SKM-1 treated with dmso at 0.1 percent for 144 hours (cell line): ENCODE measurements around the gene TYRO3.
"Not testable (repeated sequence)": the region's sequence is repeated elsewhere in the genome, so short reads cannot be mapped to it uniquely, and the experiment has no call there.

ENCODE experiments used
- DNase-seq: peaks from one replicate; lab custom pipeline; 2025; ENCODE audit not compliant: unreplicated experiment; lab: John Stamatoyannopoulos, UW

The TYRO3 gene

GRCh38 chr15:41553731-41554130 lies 5.3 kb upstream of the TYRO3 start:
- DNase-seq = no peak

- DNase-seq = no peak
These were observed 4.7 kb upstream of the TYRO3 start for GRCh38 chr15:41554343-41554742.

- no peak for DNase-seq
These were observed 4.1 kb upstream of the TYRO3 start for GRCh38 chr15:41554915-41555314.

GRCh38 chr15:41556677-41557076 lies 2.3 kb upstream of the TYRO3 start:
- peak; percentile 58 for DNase-seq

GRCh38 chr15:41557673-41558399 lies 1.2 kb upstream of the TYRO3 start:
- peak; percentile 37 for DNase-seq

- no peak for DNase-seq
These were observed 299 bp downstream of the TYRO3 start for GRCh38 chr15:41559239-41559782.

- DNase-seq = no peak
These were observed 1.5 kb downstream of the TYRO3 start for GRCh38 chr15:41560572-41560874.

- no peak for DNase-seq
These were observed 2.2 kb downstream of the TYRO3 start for GRCh38 chr15:41561104-41561776.

- DNase-seq = no peak
These were observed 2.7 kb downstream of the TYRO3 start for GRCh38 chr15:41561777-41562145.

- no peak for DNase-seq
These were observed 3.2 kb downstream of the TYRO3 start for GRCh38 chr15:41562244-41562643.

- no peak for DNase-seq
These were observed 3.8 kb downstream of the TYRO3 start for GRCh38 chr15:41562784-41563198.

- DNase-seq = no peak
These were observed 5.4 kb downstream of the TYRO3 start for GRCh38 chr15:41564286-41564959.

- no peak for DNase-seq
These were observed 6.0 kb downstream of the TYRO3 start for GRCh38 chr15:41564960-41565502.

GRCh38 chr15:41565702-41566101 lies 6.7 kb downstream of the TYRO3 start:
- DNase-seq = no peak

GRCh38 chr15:41566121-41566885 lies 7.3 kb downstream of the TYRO3 start:
- no peak for DNase-seq

GRCh38 chr15:41567261-41567660 lies 8.2 kb downstream of the TYRO3 start:
- DNase-seq = no peak

GRCh38 chr15:41567862-41568261 lies 8.8 kb downstream of the TYRO3 start:
- DNase-seq = no peak

GRCh38 chr15:41568350-41569017 lies 9.5 kb downstream of the TYRO3 start:
- DNase-seq = no peak

GRCh38 chr15:41569232-41569631 lies 10.2 kb downstream of the TYRO3 start:
- DNase-seq = not testable (repeated sequence)

- DNase-seq = no peak
These were observed 11.8 kb downstream of the TYRO3 start for GRCh38 chr15:41570764-41571163.
